HCT116 (cell line): ENCODE data around the gene PCBP3.

Source experiments
- CTCF ChIP-seq, 3 experiments: fragments of 200-600 bp in 1 of 3; sonication (generic) in 1 of 3; IDR thresholded peaks in 2 of 3; conservative IDR thresholded peaks in 1 of 3; 2 replicates each; pipeline ENCODE4 v1.5.1; 2012 to 2017; ENCODE audit warnings: low read depth in 2 of 3, low read length in 2 of 3, antibody characterized with exemption in 1 of 3, borderline replicate concordance in 1 of 3, control low read depth in 1 of 3, mild to moderate bottlenecking in 1 of 3, mixed read lengths in 1 of 3, mixed run types in 1 of 3, moderate library complexity in 1 of 3; ENCODE audit not compliant: insufficient read depth in 1 of 3
- EZH2phosphoT487 ChIP-seq: fragments of 200-600 bp; IDR thresholded peaks from 2 replicates; pipeline ENCODE4 v1.6.1; 2018; ENCODE audit warnings: antibody characterized with exemption, borderline replicate concordance

DNA sequence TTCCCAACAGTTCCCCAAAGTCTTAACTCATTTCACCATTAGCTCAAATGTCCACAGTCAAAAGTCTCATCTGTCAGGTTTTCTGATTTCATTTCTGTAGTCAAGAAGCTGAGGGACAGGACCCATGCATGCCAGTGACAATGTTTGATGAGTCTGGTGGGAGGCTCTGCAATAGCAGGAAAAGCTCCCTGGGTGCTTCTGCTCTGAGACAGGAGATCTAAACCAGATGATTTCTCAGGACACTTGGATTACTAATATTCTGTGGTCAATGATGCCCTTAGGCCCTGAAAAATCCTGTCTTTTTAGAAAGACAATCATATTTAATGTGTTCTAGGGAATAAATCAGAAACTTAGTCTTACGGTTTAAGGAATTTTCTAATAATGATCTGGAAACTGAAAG lies 56.4 kb downstream of the PCBP3 start:
- TF ChIP-seq CTCF (IDR thresholded peaks at IDR 0.05 in 2 of 3, conservative IDR thresholded peaks at IDR 0.05 in 1 of 3; ENCODE audit: borderline replicate concordance in 1 of 3, insufficient read depth in 1 of 3, low read depth in 2 of 3, low read length in 2 of 3) (no peak), EZH2phosphoT487 (no peak)
